K562 (cell line): ENCODE data around the gene DHRS11. TPM values are rescaled to one million over a fixed set of nuclear protein-coding genes. Genes with fewer than 3 reads are reported as not detected.

ENCODE experiments used
- ASH1L ChIP-seq: fragments of 450-650 bp; IDR thresholded peaks from 2 replicates; pipeline ENCODE4 v1.6.1; 2018; ENCODE audit warnings: borderline replicate concordance, mild to moderate bottlenecking, low read depth; ENCODE audit not compliant: partially characterized antibody
- BHLHE40 ChIP-seq: IDR thresholded peaks from 2 replicates; pipeline ENCODE4 v1.6.1; 2011; ENCODE audit warnings: low read length, improper control_type of control experiment
- BRF1 ChIP-seq: IDR thresholded peaks from 3 replicates; pipeline ENCODE4 v1.6.1; 2011; ENCODE audit warnings: borderline replicate concordance, mild to moderate bottlenecking; ENCODE audit not compliant: insufficient read length; ENCODE audit errors: extremely low read depth
- CTBP1 ChIP-seq: fragments of 450-650 bp; IDR thresholded peaks from 2 replicates; pipeline ENCODE4 v1.6.1; 2016; ENCODE audit warnings: borderline replicate concordance
- DPF2 ChIP-seq: fragments of 450-650 bp; IDR thresholded peaks from 2 replicates; pipeline ENCODE4 v1.6.1; 2016
- ELF4 ChIP-seq: fragments of 450-650 bp; formaldehyde crosslinking; IDR thresholded peaks from 2 replicates; pipeline ENCODE4 v1.4.0; 2022; ENCODE audit warnings: missing genetic modification characterization
- HDAC2 ChIP-seq: fragments of 450-650 bp; IDR thresholded peaks from 2 replicates; pipeline ENCODE4 v1.6.1; 2016; ENCODE audit warnings: mild to moderate bottlenecking
- MCM7 ChIP-seq, 2 experiments: fragments of 450-650 bp; IDR thresholded peaks; 2 replicates each; pipeline ENCODE4 v1.6.1; 2016 to 2018
- RCOR1 ChIP-seq, 2 experiments: IDR thresholded peaks; 2 replicates each; pipeline ENCODE4 v1.6.1; 2012; ENCODE audit warnings: low read depth in 2 of 2, low read length in 2 of 2, borderline replicate concordance in 1 of 2, improper control_type of control experiment in 1 of 2
- STAT5A ChIP-seq: IDR thresholded peaks from 2 replicates; pipeline ENCODE4 v1.6.1; 2012; ENCODE audit warnings: low read length, inconsistent platforms, borderline replicate concordance
- TEAD4 ChIP-seq, 2 experiments: sonication (generic) in 1 of 2; formaldehyde crosslinking in 1 of 2; IDR thresholded peaks; 2 replicates each; pipeline versions ENCODE4 v1.6.1 to v1.8.0; 2012 to 2022; ENCODE audit warnings: borderline replicate concordance in 1 of 2, inconsistent platforms in 1 of 2, low read length in 1 of 2, mild to moderate bottlenecking in 1 of 2, missing genetic modification reagents in 1 of 2
- TFAP4 ChIP-seq: sonication (generic); formaldehyde crosslinking; IDR thresholded peaks from 2 replicates; pipeline ENCODE4 v1.8.0; 2022; ENCODE audit warnings: missing genetic modification reagents, mild to moderate bottlenecking, moderate library complexity, borderline replicate concordance
- polyA plus RNA-seq, 8 experiments: library from polyadenylated mRNA; depleted of rRNA in 4 of 8; stranded (reverse) in 5 of 8; unstranded in 3 of 8; fragments of >200 nt; fragmentation: Nextera tagmentation in 2 of 8; fragmentation: Illumina TruSeq in 1 of 8; extraction: Ambion mirVana in 2 of 8; extraction: Trizol in 1 of 8; gene quantifications; 2 replicates each; pipeline versions ENCODE4 v1.2.1 to v1.2.3, GENCODE V29; 2011 to 2014; ENCODE audit warnings: inconsistent platforms in 1 of 8, missing spikeins in 1 of 8
- total RNA-seq, 7 experiments: library from RNA; depleted of rRNA in 6 of 7; stranded (reverse); fragments of >200 nt in 6 of 7; fragmentation: Illumina TruSeq in 2 of 7; extraction: Trizol in 2 of 7; gene quantifications; 2 replicates each; pipeline versions ENCODE4 v1.2.1 to v1.2.3, GENCODE V29; 2011 to 2021; ENCODE audit warnings: low replicate concordance in 1 of 7
- TF ChIP-seq, protein P1 (sequence below): fragments of 200-800 bp; sonication (Bioruptor generic); IDR thresholded peaks from 2 replicates; pipeline ENCODE4 v1.6.1; 2017; ENCODE audit warnings: missing genetic modification characterization, missing compliant biosample characterization
- TF ChIP-seq, protein P2 (sequence below): sonication (generic); formaldehyde crosslinking; IDR thresholded peaks from 2 replicates; pipeline ENCODE4 v1.5.0; 2020; ENCODE audit warnings: missing genetic modification reagents
- TF ChIP-seq, protein P3 (sequence below), 2 experiments: fragments of 450-650 bp in 1 of 2; sonication (generic) in 1 of 2; formaldehyde crosslinking; conservative IDR thresholded peaks; 2 replicates each; pipeline versions ENCODE4 v1.4.0 to v1.8.1; 2020 to 2022; ENCODE audit warnings: mild to moderate bottlenecking in 1 of 2, missing genetic modification reagents in 1 of 2

Gene DHRS11
- total and polyA plus RNA-seq, 9 of the 15 experiments (the other 6 are each of a cell fraction or from before 2014, with no cell fraction given): 15.2 to 123 (median 59.8) TPM

- TF ChIP-seq, protein P1, sequence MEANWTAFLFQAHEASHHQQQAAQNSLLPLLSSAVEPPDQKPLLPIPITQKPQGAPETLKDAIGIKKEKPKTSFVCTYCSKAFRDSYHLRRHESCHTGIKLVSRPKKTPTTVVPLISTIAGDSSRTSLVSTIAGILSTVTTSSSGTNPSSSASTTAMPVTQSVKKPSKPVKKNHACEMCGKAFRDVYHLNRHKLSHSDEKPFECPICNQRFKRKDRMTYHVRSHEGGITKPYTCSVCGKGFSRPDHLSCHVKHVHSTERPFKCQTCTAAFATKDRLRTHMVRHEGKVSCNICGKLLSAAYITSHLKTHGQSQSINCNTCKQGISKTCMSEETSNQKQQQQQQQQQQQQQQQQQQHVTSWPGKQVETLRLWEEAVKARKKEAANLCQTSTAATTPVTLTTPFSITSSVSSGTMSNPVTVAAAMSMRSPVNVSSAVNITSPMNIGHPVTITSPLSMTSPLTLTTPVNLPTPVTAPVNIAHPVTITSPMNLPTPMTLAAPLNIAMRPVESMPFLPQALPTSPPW (CRISPR knock-in tag): peak; percentile 56
- TF ChIP-seq BRF1: no peak
- TF ChIP-seq RCOR1 (IDR thresholded peaks at IDR 0.05; ENCODE audit: borderline replicate concordance in 1 of 2, low read depth in 2 of 2, low read length in 2 of 2): peak in 1 of 2 experiments; percentile 19; a peak in 1 of 4 replicates
- no peak for TF ChIP-seq ELF4 (CRISPR knock-in tag)
- no peak for TF ChIP-seq STAT5A
- TF ChIP-seq, protein P2, sequence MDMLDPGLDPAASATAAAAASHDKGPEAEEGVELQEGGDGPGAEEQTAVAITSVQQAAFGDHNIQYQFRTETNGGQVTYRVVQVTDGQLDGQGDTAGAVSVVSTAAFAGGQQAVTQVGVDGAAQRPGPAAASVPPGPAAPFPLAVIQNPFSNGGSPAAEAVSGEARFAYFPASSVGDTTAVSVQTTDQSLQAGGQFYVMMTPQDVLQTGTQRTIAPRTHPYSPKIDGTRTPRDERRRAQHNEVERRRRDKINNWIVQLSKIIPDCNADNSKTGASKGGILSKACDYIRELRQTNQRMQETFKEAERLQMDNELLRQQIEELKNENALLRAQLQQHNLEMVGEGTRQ (CRISPR knock-in tag): no peak
- TF ChIP-seq, protein P3, sequence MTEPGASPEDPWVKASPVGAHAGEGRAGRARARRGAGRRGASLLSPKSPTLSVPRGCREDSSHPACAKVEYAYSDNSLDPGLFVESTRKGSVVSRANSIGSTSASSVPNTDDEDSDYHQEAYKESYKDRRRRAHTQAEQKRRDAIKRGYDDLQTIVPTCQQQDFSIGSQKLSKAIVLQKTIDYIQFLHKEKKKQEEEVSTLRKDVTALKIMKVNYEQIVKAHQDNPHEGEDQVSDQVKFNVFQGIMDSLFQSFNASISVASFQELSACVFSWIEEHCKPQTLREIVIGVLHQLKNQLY (CRISPR knock-in tag; conservative IDR thresholded peaks at IDR 0.05): no peak
- TF ChIP-seq MCM7 (IDR thresholded peaks at IDR 0.05): no peak
- peak; percentile 31; the same call in 1 of the 2 replicates for TF ChIP-seq DPF2
- TF ChIP-seq TEAD4 (IDR thresholded peaks at IDR 0.05; ENCODE audit: low read length): 0 out of 2 replicates have a peak, but pooled peaks have one; percentile 12
- TF ChIP-seq TEAD4 (CRISPR knock-in tag; IDR thresholded peaks at IDR 0.05; ENCODE audit: borderline replicate concordance): no peak
- no peak for TF ChIP-seq BHLHE40
- TF ChIP-seq TFAP4 (CRISPR knock-in tag): 0 out of 2 replicates have a peak, but pooled peaks have one; percentile 16
- TF ChIP-seq CTBP1: peak; percentile 42; the same call in 1 of the 2 replicates
- TF ChIP-seq ASH1L: no peak
- 0 out of 2 replicates have a peak, but pooled peaks have one; percentile 14 for TF ChIP-seq HDAC2
Observed at GRCh38 chr17:36597226-36597625, 5.5 kb downstream of the DHRS11 start (continued).
